Neural cell (in vitro differentiated cells): Measurements from ENCODE around the gene SHISA9.

Experiments
- REST ChIP-seq: IDR thresholded peaks from 2 replicates; pipeline ENCODE4 v1.6.1; 2012; ENCODE audit warnings: borderline replicate concordance
- TAF1 ChIP-seq: IDR thresholded peaks from 2 replicates; pipeline ENCODE4 v1.6.1; 2012; ENCODE audit warnings: low read depth

GRCh38 chr16:13012601-13013000 lies 111.2 kb downstream of the SHISA9 start:
- TF ChIP-seq TAF1, result no peak
- no peak for TF ChIP-seq REST
